DOHH2 (cell line): ENCODE measurements around the gene TXNDC11.

Source experiments
- H3F3A ChIP-seq: fragments of 200-600 bp; sonication (generic), shearing (Covaris generic); 2 replicates; pipeline ENCODE4 v1.6.0; 2016; ENCODE audit warnings: antibody characterized with exemption, mild to moderate bottlenecking; ENCODE audit not compliant: control insufficient read depth, insufficient read depth
- H3K27ac ChIP-seq: fragments of 200-600 bp; sonication (generic); 2 replicates; pipeline ENCODE4 v1.5.1; 2014; ENCODE audit warnings: low read depth, mild to moderate bottlenecking, low read length, moderate library complexity
- H3K27me3 ChIP-seq: fragments of 200-600 bp; sonication (generic); 2 replicates; pipeline ENCODE4 v1.6.1; 2014; ENCODE audit warnings: mild to moderate bottlenecking, low read length, mixed read lengths; ENCODE audit not compliant: control insufficient read depth
- H3K36me3 ChIP-seq: fragments of 200-600 bp; sonication (generic); 2 replicates; pipeline ENCODE4 v1.6.1; 2014; ENCODE audit warnings: mild to moderate bottlenecking, low read length, moderate library complexity, mixed read lengths; ENCODE audit not compliant: control insufficient read depth
- H3K4me1 ChIP-seq: fragments of 200-600 bp; sonication (generic); 2 replicates; pipeline ENCODE4 v1.6.1; 2014; ENCODE audit warnings: mild to moderate bottlenecking, low read length, mixed read lengths; ENCODE audit not compliant: control insufficient read depth
- H3K4me2 ChIP-seq: fragments of 200-600 bp; sonication (generic); 2 replicates; pipeline ENCODE4 v1.6.0; 2014; ENCODE audit warnings: mild to moderate bottlenecking, low read length, moderate library complexity
- H3K4me3 ChIP-seq: fragments of 200-600 bp; sonication (generic); 2 replicates; pipeline ENCODE4 v1.5.1; 2014; ENCODE audit warnings: mild to moderate bottlenecking, low read length, mixed read lengths
- H3K79me2 ChIP-seq: fragments of 200-600 bp; sonication (generic); 2 replicates; pipeline ENCODE4 v1.6.1; 2014; ENCODE audit warnings: mild to moderate bottlenecking, low read length, mixed read lengths; ENCODE audit not compliant: control insufficient read depth
- H3K9me2 ChIP-seq: fragments of 200-600 bp; sonication (generic); replicated peaks from 2 replicates; pipeline ENCODE4 v1.6.1; 2014; ENCODE audit warnings: mild to moderate bottlenecking, low read length, mixed read lengths; ENCODE audit not compliant: control insufficient read depth
- H3K9me3 ChIP-seq: fragments of 200-600 bp; sonication (generic); 2 replicates; pipeline ENCODE4 v1.6.1; 2014; ENCODE audit warnings: antibody characterized with exemption, low read length, mixed read lengths; ENCODE audit not compliant: control insufficient read depth, insufficient read depth
- H4K20me1 ChIP-seq: fragments of 200-600 bp; sonication (generic); 2 replicates; pipeline ENCODE4 v1.6.0; 2014; ENCODE audit warnings: low read depth, mild to moderate bottlenecking, antibody characterized with exemption, low read length, moderate library complexity; ENCODE audit not compliant: control insufficient read depth, insufficient read depth
- CTCF ChIP-seq: fragments of 200-600 bp; sonication (generic); IDR thresholded peaks from one replicate; pipeline ENCODE4 v1.5.1; 2014; ENCODE audit warnings: antibody characterized with exemption, mild to moderate bottlenecking, low read depth, low read length; ENCODE audit not compliant: poor library complexity, severe bottlenecking
- EZH2phosphoT487 ChIP-seq: fragments of 200-600 bp; sonication (generic); IDR thresholded peaks from 2 replicates; pipeline ENCODE4 v1.6.1; 2017; ENCODE audit warnings: borderline replicate concordance, mild to moderate bottlenecking, antibody characterized with exemption, low read length, moderate library complexity, mixed read lengths

Gene TXNDC11

GRCh38 chr16:11685844-11686618 lies 56.6 kb downstream of the TXNDC11 start:
- TF ChIP-seq CTCF = no peak
- no peak for TF ChIP-seq EZH2phosphoT487
- H4K20me1 ChIP-seq = no peaks in the 10 kb centered on the region
- peaks cover 74% of the 10 kb centered on the region for H3K36me3 ChIP-seq
- H3K4me2 ChIP-seq = peak overlapping the region; percentile 83
- peaks cover 69% of the 10 kb centered on the region for H3F3A ChIP-seq
- H3K4me3 ChIP-seq = peak overlapping the region; percentile 68
- H3K9me3 ChIP-seq = no peaks in the 10 kb centered on the region
- H3K4me1 ChIP-seq = peaks cover 100% of the 10 kb centered on the region
- H3K27me3 ChIP-seq = no peaks in the 10 kb centered on the region
- H3K79me2 ChIP-seq = peaks cover 38% of the 10 kb centered on the region
- H3K9me2 ChIP-seq = no peaks in the 10 kb centered on the region
- peak overlapping the region; percentile 91 for H3K27ac ChIP-seq

GRCh38 chr16:11684231-11685025 lies 58.2 kb downstream of the TXNDC11 start:
- H3K27ac ChIP-seq = peak overlapping the region; percentile 95
- peaks cover 100% of the 10 kb centered on the region for H3K4me1 ChIP-seq

GRCh38 chr16:11683145-11683544 lies 59.5 kb downstream of the TXNDC11 start:
- peaks cover 52% of the 10 kb centered on the region for H3F3A ChIP-seq
- no peaks in the 10 kb centered on the region for H3K27me3 ChIP-seq
- H3K9me2 ChIP-seq = no peaks in the 10 kb centered on the region
- peak overlapping the region; percentile 95 for H3K27ac ChIP-seq
- no peak for TF ChIP-seq CTCF
- no peak for TF ChIP-seq EZH2phosphoT487
- H3K36me3 ChIP-seq = peaks cover 84% of the 10 kb centered on the region
- H3K79me2 ChIP-seq = peaks cover 45% of the 10 kb centered on the region
- H4K20me1 ChIP-seq = 0 out of 2 replicates have a peak, but pooled peaks cover 7% of the 10 kb centered on the region
- peak overlapping the region; percentile 62 for H3K4me3 ChIP-seq
- H3K4me1 ChIP-seq = peaks cover 100% of the 10 kb centered on the region
- H3K9me3 ChIP-seq = no peaks in the 10 kb centered on the region
- peak overlapping the region; percentile 93 for H3K4me2 ChIP-seq

More at GRCh38 chr16:11684231-11685025, 58.2 kb downstream of the TXNDC11 start:
- Histone ChIP-seq H3F3A (peaks cover 62% of the 10 kb centered on the region), H3K4me2 (peak overlapping the region; percentile 93), H4K20me1 (0 out of 2 replicates have a peak, but pooled peaks cover 7% of the 10 kb centered on the region), H3K27me3 (no peaks in the 10 kb centered on the region), H3K9me2 (no peaks in the 10 kb centered on the region), H3K9me3 (no peaks in the 10 kb centered on the region), H3K36me3 (peaks cover 77% of the 10 kb centered on the region), H3K4me3 (peak overlapping the region; percentile 62), H3K79me2 (peaks cover 44% of the 10 kb centered on the region)
- TF ChIP-seq CTCF (no peak), EZH2phosphoT487 (no peak)
